Endothelial cell of umbilical vein (primary cell): ENCODE measurements around the gene RBPJ. TPM values are rescaled to one million over a fixed set of nuclear protein-coding genes. Genes with fewer than 3 reads are reported as not detected.

Experiments
- BruUV-seq: library from RNA; stranded (reverse); fragments of 400-500 nt; replicated peaks from 2 replicates; lab custom pipeline; 2021; lab: Mats Ljungman, UMichigan
- CTCF ChIA-PET: fragments of 300-600, 350-600 bp; sonication (Branson Sonifier 250); formaldehyde crosslinking; loops from one replicate; lab custom pipeline; 2021; ENCODE audit warnings: antibody characterized with exemption, inconsistent platforms; lab: Charles Lee
- POLR2A ChIA-PET: fragments of 300-600, 350-600 bp; sonication (Branson Sonifier 250); formaldehyde crosslinking; loops from one replicate; lab custom pipeline; 2021; ENCODE audit warnings: antibody characterized with exemption, inconsistent platforms; lab: Charles Lee
- DNase-seq: peaks from one replicate; pipeline ENCODE4 v3.0.0-alpha.2; 2011; ENCODE audit warnings: low read depth, low spot score
- FAIRE-seq: peaks from 2 replicates; lab custom pipeline; 2011; peaks lifted over from hg19 to GRCh38; lab: Jason Lieb, UNC
- H2AFZ ChIP-seq: 2 replicates; pipeline ENCODE4 v1.6.0; 2012; ENCODE audit warnings: low read depth, low read length, control low read depth, inconsistent platforms
- H3K27ac ChIP-seq: 2 replicates; pipeline ENCODE4 v1.5.1; 2011; ENCODE audit warnings: low read depth, mild to moderate bottlenecking, control low read depth, low read length, moderate library complexity; ENCODE audit not compliant: insufficient read depth
- H3K27me3 ChIP-seq, 2 experiments: 2 replicates each; pipeline versions ENCODE4 v1.6.0 to v1.6.1; 2011; ENCODE audit warnings: low read length in 2 of 2, mixed read lengths in 1 of 2; ENCODE audit not compliant: control insufficient read depth in 2 of 2, insufficient read depth in 2 of 2
- H3K36me3 ChIP-seq, 2 experiments: 2 replicates in 1 of 2; 3 replicates in 1 of 2; pipeline ENCODE4 v1.5.1; 2011; ENCODE audit warnings: low read length in 2 of 2, mild to moderate bottlenecking in 1 of 2, moderate library complexity in 1 of 2; ENCODE audit not compliant: control insufficient read depth in 2 of 2, insufficient read depth in 2 of 2; ENCODE audit errors: extremely low read depth in 1 of 2
- H3K4me1 ChIP-seq: 3 replicates; pipeline ENCODE4 v1.5.1; 2011; ENCODE audit warnings: mild to moderate bottlenecking, low read length; ENCODE audit not compliant: control insufficient read depth, insufficient read depth; ENCODE audit errors: extremely low read depth
- H3K4me2 ChIP-seq: 2 replicates; pipeline ENCODE4 v1.6.1; 2011; ENCODE audit warnings: low read length, control low read depth, mixed read lengths; ENCODE audit not compliant: insufficient read depth
- H3K4me3 ChIP-seq, 3 experiments: fragments of 200-600 bp in 1 of 3; sonication (generic), shearing (Covaris generic) in 1 of 3; replicated peaks in 1 of 3; 2 replicates each; pipeline ENCODE4 v1.5.1; 2011 to 2016; ENCODE audit warnings: control low read depth in 3 of 3, low read length in 3 of 3, mild to moderate bottlenecking in 2 of 3, inconsistent platforms in 1 of 3, low read depth in 1 of 3, moderate library complexity in 1 of 3; ENCODE audit not compliant: insufficient read depth in 1 of 3
- H3K79me2 ChIP-seq: 2 replicates; pipeline ENCODE4 v1.6.0; 2012; ENCODE audit warnings: low read length, inconsistent platforms; ENCODE audit not compliant: control insufficient read depth, insufficient read depth
- H3K9ac ChIP-seq: replicated peaks from 2 replicates; pipeline ENCODE3; 2011; ENCODE audit warnings: low read length, control low read depth; ENCODE audit not compliant: insufficient read depth; ENCODE audit errors: extremely low read depth
- H3K9me1 ChIP-seq: replicated peaks from 3 replicates; pipeline ENCODE4 v1.6.0; 2011; ENCODE audit warnings: mild to moderate bottlenecking, low read length; ENCODE audit not compliant: control insufficient read depth, insufficient read depth; ENCODE audit errors: extremely low read depth
- H3K9me3 ChIP-seq: replicated peaks from 2 replicates; pipeline ENCODE4 v1.5.1; 2012; ENCODE audit warnings: low read length, inconsistent platforms; ENCODE audit not compliant: control insufficient read depth, insufficient read depth
- H4K20me1 ChIP-seq: replicated peaks from 2 replicates; pipeline ENCODE3; 2011; ENCODE audit warnings: mild to moderate bottlenecking, low read length; ENCODE audit not compliant: control insufficient read depth, insufficient read depth; ENCODE audit errors: extremely low read depth
- dilution Hi-C: fragments of 300-500 bp; cut with MboI; formaldehyde crosslinking; loops from one replicate; pipeline ENCODE4 v1.15.0; 2019; ENCODE audit warnings: low sequenced_read_pairs; ENCODE audit not compliant: extremely low pct_ligation_motif_present
- intact Hi-C: fragments of 100-400 bp; cut with micrococcal nuclease; formaldehyde crosslinking; loops from one replicate; pipeline ENCODE4 v1.10.0; 2022
- polyA plus RNA-seq, 4 experiments: library from polyadenylated mRNA; depleted of rRNA in 3 of 4; stranded (reverse) in 3 of 4; unstranded in 1 of 4; fragments of >200 nt; gene quantifications; 2 replicates each; pipeline versions ENCODE4 v1.2.1 to v1.2.3, GENCODE V29; 2011 to 2012; ENCODE audit warnings: missing spikeins in 1 of 4
- total RNA-seq: library from RNA; stranded (reverse); gene quantifications from 2 replicates; pipeline ENCODE4 v1.2.3, GENCODE V29; 2021
- TF ChIP-seq, protein P1 (sequence below), 2 donors: IDR thresholded peaks; 1 replicate in 1 of 2; 2 replicates in 1 of 2; pipeline ENCODE4 v1.5.1; 2011; ENCODE audit warnings: low read length in 2 of 2, mild to moderate bottlenecking in 2 of 2, moderate library complexity in 2 of 2, control low read depth in 1 of 2, inconsistent platforms in 1 of 2, low read depth in 1 of 2; ENCODE audit not compliant: insufficient read depth in 1 of 2; ENCODE audit errors: extremely low read depth in 1 of 2
- TF ChIP-seq, protein P2 (sequence below): IDR thresholded peaks from 2 replicates; pipeline ENCODE4 v1.6.1; 2011; ENCODE audit not compliant: insufficient read depth, insufficient read length

Gene RBPJ
- total and polyA plus RNA-seq, 2 donors (not counting 3 experiments of a cell fraction or from before 2014, with no cell fraction given) = 17.0 to 42.9 TPM

GRCh38 chr4:26410385-26411293, 89.8 kb downstream of the RBPJ start:
- no peak for FAIRE-seq
- POLR2A ChIA-PET = interaction anchor here (0.6 kb wide), 1 partner anchor 40 kb away, joined by 3 read pairs; no protein-coding TSS in a partner anchor

More at GRCh38 chr4:26410385-26411293, 89.8 kb downstream of the RBPJ start:
- H3K9me1 ChIP-seq = no peaks in the 10 kb centered on the region
- dilution Hi-C loops (no loop called here), intact Hi-C loops (loop anchor here (1.0 to 10.0 kb wide), 8 partner anchors 80 to 602 kb away; partner anchors contain the start of gene SEL1L3)
- H4K20me1 ChIP-seq = peaks cover 3% of the 10 kb centered on the region
- CTCF ChIA-PET = interaction anchor here (0.6 to 8.7 kb wide), 39 partner anchors 9 to 971 kb away, joined by 3 to 259 read pairs (median 5); partner anchors contain the start of gene TBC1D19
- H3K79me2 ChIP-seq = no peaks in the 10 kb centered on the region
- no TSS peak for BruUV-seq
- no peak overlapping the region for H3K27ac ChIP-seq
- peaks cover 7% of the 10 kb centered on the region for H3K9me3 ChIP-seq
- H3K4me1 ChIP-seq = no peaks in the 10 kb centered on the region
- H3K9ac ChIP-seq = no peak overlapping the region
- peak; percentile 67 for DNase-seq
- TF ChIP-seq, protein P1, sequence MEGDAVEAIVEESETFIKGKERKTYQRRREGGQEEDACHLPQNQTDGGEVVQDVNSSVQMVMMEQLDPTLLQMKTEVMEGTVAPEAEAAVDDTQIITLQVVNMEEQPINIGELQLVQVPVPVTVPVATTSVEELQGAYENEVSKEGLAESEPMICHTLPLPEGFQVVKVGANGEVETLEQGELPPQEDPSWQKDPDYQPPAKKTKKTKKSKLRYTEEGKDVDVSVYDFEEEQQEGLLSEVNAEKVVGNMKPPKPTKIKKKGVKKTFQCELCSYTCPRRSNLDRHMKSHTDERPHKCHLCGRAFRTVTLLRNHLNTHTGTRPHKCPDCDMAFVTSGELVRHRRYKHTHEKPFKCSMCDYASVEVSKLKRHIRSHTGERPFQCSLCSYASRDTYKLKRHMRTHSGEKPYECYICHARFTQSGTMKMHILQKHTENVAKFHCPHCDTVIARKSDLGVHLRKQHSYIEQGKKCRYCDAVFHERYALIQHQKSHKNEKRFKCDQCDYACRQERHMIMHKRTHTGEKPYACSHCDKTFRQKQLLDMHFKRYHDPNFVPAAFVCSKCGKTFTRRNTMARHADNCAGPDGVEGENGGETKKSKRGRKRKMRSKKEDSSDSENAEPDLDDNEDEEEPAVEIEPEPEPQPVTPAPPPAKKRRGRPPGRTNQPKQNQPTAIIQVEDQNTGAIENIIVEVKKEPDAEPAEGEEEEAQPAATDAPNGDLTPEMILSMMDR (IDR thresholded peaks at IDR 0.05; ENCODE audit: extremely low read depth in 1 of 2, insufficient read depth in 1 of 2, low read depth in 1 of 2, low read length in 2 of 2) = peak; percentile 31 to 42
- TF ChIP-seq, protein P2, sequence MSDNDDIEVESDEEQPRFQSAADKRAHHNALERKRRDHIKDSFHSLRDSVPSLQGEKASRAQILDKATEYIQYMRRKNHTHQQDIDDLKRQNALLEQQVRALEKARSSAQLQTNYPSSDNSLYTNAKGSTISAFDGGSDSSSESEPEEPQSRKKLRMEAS = no peak
- no peak overlapping the region for H2AFZ ChIP-seq
- H3K27me3 ChIP-seq = no peaks in the 10 kb centered on the region
- no peaks in the 10 kb centered on the region for H3K36me3 ChIP-seq
- H3K4me3 ChIP-seq = no peak overlapping the region
- H3K4me2 ChIP-seq = no peak overlapping the region
